Stimulated activated CD4-positive, alpha-beta T cell treated with anti-CD3 and anti-CD28 coated beads, TNF-alpha, amount 100 ng/mL, for 48 hours (primary cell): ENCODE results near the gene POTEH.
"Not testable (repeated sequence)": the region's sequence is repeated elsewhere in the genome, so short reads cannot be mapped to it uniquely, and the experiment has no call there.

ENCODE experiments used
- DNase-seq, 3 donors: peaks; one replicate each; pipeline ENCODE4 v3.0.0-alpha.2; 2020; ENCODE audit warnings: low read depth in 3 of 3

Gene POTEH

DNA sequence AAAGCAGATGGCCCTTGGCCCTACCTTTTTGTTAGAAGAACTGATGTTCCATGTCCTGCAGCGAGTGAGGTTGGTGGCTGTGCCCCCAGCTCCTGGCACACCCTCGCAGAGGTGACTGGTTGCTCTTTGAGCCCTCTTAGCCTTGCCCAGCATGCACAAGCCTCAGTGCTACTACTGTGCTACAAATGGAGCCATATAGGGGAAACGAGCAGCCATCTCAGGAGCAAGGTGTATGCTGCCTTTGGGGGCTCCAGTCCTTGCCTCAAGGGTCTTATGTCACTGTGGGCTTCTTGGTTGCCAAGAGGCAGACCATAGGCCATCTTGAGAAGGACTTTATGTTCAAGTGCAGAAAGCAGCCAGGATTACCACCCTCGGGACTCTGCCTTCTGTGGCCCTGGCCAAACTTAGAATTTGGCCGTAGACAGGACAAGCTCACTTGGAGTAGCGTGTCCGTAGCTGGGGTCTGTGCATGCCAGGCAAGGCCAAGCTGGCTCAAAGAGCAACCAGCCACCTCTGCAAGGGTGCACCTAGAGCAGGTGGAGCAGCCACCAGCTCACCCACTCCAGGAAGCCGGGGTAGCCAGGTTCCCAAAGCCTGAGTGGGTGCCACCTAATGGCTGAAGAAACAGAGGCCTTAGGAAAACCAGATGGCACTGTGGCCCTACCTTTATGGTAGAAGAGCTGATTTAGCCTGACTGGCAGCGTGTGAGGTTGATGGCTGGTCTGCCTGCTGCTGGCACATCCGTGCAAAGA, 48.5 kb downstream of the POTEH start:
- DNase-seq = not testable (repeated sequence)

DNA sequence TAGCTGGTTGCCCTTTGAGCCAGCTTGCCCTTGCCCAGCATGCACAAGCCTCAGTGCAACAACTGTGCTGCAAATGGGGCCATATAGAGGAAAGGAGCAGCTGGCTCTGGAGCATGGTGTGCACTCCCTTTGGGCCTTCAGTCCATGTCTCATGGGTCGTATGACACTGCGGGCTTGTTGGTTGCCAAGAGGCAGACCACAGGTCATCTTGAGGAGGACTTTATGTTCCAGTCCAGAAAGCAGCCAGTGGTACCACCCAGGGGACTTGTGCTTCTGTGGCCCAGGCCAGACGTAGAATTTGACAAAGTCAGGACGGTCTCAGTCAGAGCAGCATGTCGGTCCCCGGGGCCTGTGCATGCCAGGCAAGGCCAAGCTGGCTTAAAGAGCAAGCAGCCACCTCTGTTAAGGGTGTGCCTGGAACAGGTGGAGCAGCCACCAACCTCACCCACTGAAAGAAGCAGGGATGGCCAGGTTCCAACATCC, 49.1 kb downstream of the POTEH start:
- not testable (repeated sequence) for DNase-seq

DNA sequence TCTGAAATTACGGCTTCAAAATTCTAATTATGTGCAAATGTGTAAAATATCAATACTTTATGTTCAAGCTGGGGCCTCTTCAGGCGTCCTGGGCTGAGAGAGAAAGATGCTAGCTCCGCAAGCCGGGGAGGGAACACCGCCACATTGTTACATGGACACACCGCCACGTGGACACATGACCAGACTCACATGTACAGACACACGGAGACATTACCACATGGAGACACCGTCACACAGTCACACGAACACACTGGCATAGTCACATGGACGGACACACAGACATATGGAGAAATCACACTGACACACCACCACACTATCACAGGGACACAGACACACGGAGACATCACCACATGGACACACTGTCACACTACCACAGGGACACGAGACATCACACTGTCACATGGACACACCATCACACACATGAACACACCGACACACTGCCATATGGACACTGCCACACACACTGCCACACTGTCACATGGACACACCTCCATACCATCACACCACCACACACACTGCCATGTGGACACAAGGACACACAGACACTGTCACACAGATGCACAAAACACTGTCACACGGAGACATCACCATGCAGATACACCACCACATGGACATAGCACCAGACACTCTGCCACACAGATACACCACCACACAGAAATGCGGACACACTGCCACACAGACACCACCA, 58.0 kb downstream of the POTEH start:
- not testable (repeated sequence) for DNase-seq

DNA sequence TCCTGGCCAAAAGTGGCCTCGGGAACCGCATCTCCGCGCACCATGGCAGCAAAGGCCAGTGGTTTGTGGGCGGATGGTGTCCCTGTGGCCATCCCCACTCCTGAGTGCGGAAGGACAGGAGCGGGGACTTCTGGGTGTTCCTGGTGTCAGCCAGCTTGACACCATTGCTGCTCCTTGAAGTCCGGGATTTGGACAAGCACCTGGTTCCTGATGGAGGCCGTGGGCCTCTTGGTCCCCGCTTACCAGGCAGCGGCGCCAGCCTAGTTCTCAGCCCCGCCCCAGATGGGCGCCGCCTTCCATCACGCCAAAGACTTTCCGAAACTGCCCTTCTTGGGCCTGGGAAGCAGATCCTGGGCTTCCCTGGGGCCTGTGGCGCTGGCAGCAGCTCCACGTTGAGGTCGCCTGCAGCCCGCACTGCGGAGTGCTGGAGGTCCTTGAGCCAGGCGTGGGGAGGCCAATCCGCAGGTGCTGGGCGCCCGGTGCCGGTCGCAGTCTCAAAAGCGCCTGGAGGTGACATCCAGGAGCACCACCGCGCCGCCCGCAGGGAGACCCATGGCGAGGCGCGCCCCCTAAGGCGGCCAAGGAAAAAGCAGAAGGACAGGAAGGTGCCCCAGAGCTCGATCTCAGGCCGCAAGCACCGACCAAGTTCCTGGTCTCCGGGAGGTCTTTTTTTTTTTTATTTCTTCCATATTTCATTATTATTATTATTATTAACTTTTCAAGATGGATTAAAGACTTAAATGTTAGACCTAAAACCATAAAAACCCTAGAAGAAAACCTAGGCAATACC, 59.5 kb downstream of the POTEH start:
- DNase-seq = not testable (repeated sequence)

DNA sequence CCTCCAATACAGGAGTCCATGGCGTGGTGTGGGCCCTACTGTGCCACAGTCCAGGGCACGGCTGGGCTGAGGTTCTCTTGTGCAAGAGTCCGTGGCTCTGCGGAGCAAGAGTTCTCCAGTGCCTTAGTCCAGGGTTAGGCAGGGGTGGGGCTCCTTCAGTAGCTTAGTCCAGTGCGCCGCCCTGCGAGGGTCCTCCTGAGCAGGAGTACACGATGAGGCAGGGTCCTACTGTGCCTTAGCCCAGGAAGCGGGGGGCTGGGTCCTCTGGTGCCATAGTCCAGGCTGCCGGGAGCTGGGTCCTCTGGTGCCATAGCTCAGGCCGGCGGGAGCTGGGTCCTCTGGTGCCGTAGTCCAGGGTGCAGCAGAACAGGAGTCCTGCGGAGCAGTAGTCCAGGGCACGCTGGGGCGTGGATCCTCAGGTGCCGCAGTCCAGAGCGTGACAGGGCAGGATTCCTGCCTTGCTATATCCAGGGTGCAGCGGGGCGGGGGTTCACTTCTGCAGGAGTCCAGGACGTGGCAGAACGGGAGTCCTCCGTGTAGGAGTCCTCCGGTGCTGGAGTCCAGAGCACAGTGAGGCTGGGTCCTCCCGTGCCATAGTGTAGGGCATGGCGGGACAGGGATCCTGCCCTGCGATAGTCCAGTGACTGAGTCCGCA, 69.7 kb downstream of the POTEH start:
- DNase-seq = not testable (repeated sequence)

DNA sequence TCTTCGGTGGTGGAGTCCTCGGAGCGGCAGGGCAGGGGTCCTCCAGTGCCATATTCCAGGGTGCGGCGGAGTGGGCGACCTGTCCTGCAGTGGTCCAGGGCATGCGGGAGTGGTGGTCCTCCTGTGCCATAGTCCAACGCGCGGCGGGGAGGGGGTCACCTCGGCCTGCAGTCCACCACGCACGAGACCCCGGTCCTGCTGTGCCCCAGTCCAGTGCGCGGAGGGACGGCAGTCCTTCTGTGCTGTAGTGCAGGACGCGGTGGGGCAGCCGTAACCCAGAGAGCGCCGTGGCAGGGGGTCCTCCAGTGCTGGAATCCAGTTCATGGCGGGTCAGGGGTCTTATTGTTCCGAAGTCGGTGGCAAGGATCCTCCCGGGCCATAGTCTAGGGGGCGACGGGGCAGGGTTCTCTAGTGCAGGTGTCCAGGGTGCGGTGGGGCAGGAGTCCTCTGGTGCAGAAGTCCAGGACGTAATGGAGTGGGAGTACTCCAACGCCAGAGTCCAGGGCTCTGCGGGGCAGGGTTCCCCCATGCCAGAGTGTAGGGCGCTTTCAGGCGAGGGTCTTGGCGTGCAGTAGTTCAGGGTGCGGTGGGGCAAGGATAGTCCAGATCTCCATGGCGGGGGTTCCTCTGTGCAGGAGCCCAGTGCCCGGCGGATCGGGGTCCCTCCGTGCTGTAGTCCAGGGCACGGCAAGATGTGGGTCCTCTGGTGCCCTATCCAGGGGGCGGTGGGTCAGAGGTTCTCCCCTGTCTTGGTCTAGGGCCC, 70.7 kb downstream of the POTEH start:
- not testable (repeated sequence) for DNase-seq

DNA sequence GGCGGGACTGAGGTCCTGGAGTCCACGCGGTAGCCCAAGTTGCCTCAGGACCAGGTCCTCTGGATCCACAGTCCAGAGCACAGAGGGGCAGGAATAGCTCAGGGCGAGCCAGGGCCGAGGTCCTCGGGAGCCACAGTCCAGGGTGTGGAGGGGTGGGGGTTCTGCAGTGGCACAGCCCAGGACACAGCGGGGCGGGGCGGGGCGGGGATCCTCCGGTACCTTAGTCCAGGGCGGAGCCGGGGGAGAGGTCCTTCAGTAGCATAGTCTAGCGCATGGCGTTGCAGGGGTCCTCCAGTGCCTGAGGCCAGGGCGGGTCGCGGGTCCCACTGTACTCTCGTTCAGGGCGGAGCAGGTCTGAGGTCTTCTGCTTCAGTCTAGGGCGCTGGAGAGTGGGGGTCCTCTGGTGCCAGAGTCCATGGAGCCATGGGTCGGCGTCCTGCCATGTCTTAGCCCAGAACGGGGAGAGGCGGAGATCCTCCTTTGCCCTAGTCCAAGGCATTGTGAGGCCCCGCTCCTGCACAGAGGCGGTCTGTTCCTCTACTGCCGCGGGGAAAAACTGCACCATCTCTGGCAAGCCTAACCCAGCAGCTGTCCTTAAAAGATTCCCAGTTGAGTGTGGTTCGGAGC, 71.4 kb downstream of the POTEH start:
- DNase-seq = not testable (repeated sequence)

DNA sequence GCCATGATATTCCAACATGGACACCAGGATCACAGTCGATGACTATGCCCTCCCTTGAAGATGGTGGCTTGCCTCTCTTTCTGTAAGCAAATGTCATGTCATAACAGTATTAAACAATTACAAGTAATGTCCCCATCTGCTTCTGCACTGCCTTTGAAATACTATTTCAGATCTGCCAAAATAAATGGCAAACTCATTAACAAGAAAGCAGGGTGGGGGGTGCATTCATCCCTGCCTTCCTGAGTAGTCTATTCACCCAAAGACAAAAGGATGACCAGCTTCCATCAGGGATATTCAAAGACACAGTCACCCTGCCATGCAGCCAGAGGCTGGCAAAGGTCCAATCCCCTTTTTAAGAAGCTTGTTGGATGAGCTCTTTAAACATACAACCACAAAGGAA, 73.7 kb downstream of the POTEH start:
- not testable (repeated sequence) for DNase-seq
